Calu3 (cell line): ENCODE data around the gene RPH3AL. TPM values are rescaled to one million over a fixed set of nuclear protein-coding genes. Genes with fewer than 3 reads are reported as not detected.

ENCODE experiments used
- BruUV-seq: library from RNA; stranded (reverse); fragments of 400-500 nt; replicated peaks from 2 replicates; lab custom pipeline; 2021; lab: Mats Ljungman, UMichigan
- CTCF ChIA-PET: fragments of 300-600 bp; sonication (Branson Sonifier 250); formaldehyde crosslinking; loops from one replicate; lab custom pipeline; 2022; ENCODE audit warnings: antibody characterized with exemption; lab: Charles Lee
- DNase-seq: peaks from one replicate; pipeline ENCODE4 v3.0.0; 2022
- H3K27ac Mint-ChIP-seq: one replicate; pipeline ENCODE4 v1.8.0; 2022; ENCODE audit warnings: mixed read lengths; ENCODE audit not compliant: unreplicated experiment
- H3K27me3 Mint-ChIP-seq: one replicate; pipeline ENCODE4 v1.8.0; 2022; ENCODE audit warnings: mixed read lengths; ENCODE audit not compliant: unreplicated experiment
- H3K36me3 Mint-ChIP-seq: one replicate; pipeline ENCODE4 v1.8.0; 2022; ENCODE audit warnings: mild to moderate bottlenecking, moderate library complexity, mixed read lengths; ENCODE audit not compliant: insufficient read depth, unreplicated experiment
- H3K4me1 Mint-ChIP-seq: one replicate; pipeline ENCODE4 v1.8.0; 2022; ENCODE audit warnings: mild to moderate bottlenecking, low read depth, mixed read lengths; ENCODE audit not compliant: unreplicated experiment
- H3K4me3 Mint-ChIP-seq: one replicate; pipeline ENCODE4 v1.8.0; 2022; ENCODE audit warnings: mild to moderate bottlenecking, low read depth, moderate library complexity, mixed read lengths; ENCODE audit not compliant: unreplicated experiment
- H3K9me3 Mint-ChIP-seq: one replicate; pipeline ENCODE4 v1.8.0; 2022; ENCODE audit warnings: low read depth, mixed read lengths; ENCODE audit not compliant: unreplicated experiment
- intact Hi-C: fragments of 100-400 bp; cut with micrococcal nuclease; formaldehyde crosslinking; loops from one replicate; pipeline ENCODE4 v1.10.0; 2022; ENCODE audit not compliant: unreplicated experiment
- total RNA-seq: library from RNA; stranded (reverse); gene quantifications from 2 replicates; pipeline ENCODE4 v1.2.3, GENCODE V29; 2022
- TF ChIP-seq, protein P1 (sequence below): fragments of 200-600 bp; IDR thresholded peaks from one replicate; pipeline ENCODE4 v1.8.0; 2022; ENCODE audit warnings: antibody characterized with exemption; ENCODE audit not compliant: unreplicated experiment

Gene RPH3AL
- total RNA-seq, 1 experiment from 2014 or later: 14.1 TPM

DNA sequence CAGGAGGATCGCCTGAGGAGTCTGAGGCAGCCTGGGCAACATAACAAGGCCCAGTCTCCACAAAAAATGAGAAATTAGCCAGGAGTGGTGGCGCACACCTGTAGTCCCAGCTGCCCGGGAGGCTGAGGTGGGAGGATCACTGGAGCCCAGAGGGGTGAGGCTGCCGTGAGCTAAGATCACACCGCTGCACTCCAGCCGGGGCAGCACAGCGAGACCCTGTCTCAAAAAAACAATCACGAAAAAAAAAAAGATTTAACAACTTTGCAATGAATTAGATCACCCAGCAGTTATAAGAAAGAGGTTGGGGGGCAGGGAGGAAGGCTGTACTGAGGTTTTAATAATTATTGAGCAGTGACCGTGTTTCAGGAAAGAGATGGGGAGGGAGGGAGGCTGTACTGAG lies 49.4 kb downstream of the RPH3AL start:
- H3K36me3 Mint-ChIP-seq: peaks cover 3% of the 10 kb centered on the region
- no peaks in the 10 kb centered on the region for H3K27me3 Mint-ChIP-seq
- BruUV-seq: no TSS peak
- no peaks in the 10 kb centered on the region for H3K4me1 Mint-ChIP-seq
- no peak overlapping the region for H3K27ac Mint-ChIP-seq
- intact Hi-C loops: no loop called here
- H3K9me3 Mint-ChIP-seq: no peaks in the 10 kb centered on the region
- no peak for DNase-seq
- TF ChIP-seq, protein P1, sequence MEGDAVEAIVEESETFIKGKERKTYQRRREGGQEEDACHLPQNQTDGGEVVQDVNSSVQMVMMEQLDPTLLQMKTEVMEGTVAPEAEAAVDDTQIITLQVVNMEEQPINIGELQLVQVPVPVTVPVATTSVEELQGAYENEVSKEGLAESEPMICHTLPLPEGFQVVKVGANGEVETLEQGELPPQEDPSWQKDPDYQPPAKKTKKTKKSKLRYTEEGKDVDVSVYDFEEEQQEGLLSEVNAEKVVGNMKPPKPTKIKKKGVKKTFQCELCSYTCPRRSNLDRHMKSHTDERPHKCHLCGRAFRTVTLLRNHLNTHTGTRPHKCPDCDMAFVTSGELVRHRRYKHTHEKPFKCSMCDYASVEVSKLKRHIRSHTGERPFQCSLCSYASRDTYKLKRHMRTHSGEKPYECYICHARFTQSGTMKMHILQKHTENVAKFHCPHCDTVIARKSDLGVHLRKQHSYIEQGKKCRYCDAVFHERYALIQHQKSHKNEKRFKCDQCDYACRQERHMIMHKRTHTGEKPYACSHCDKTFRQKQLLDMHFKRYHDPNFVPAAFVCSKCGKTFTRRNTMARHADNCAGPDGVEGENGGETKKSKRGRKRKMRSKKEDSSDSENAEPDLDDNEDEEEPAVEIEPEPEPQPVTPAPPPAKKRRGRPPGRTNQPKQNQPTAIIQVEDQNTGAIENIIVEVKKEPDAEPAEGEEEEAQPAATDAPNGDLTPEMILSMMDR: no peak
- H3K4me3 Mint-ChIP-seq: no peak overlapping the region
- CTCF ChIA-PET: no interaction called here

DNA sequence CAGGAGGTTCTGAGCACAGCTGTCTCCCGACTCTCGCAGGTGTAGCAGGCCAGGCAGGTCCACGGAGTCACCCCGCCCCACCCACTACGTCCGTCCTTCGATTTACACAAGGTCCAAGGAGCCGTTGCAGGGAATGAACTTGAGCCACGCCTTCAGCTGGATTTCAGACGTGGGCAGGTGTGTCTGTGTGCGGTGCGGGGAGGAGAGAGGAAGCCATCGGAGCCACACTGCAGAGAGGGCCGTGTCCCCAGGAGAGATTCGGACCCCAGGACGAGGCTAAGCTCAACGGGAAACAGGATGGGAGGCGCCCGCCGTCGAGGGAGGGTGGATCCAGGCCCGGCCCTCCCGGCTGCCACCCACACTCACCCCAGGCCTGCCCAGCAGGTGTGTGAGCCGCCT lies 50.3 kb downstream of the RPH3AL start:
- BruUV-seq: no TSS peak
- Mint-ChIP-seq H3K27ac (no peak overlapping the region), H3K4me3 (no peak overlapping the region), H3K36me3 (peaks cover 3% of the 10 kb centered on the region), H3K9me3 (no peaks in the 10 kb centered on the region), H3K27me3 (no peaks in the 10 kb centered on the region), H3K4me1 (no peaks in the 10 kb centered on the region)
- DNase-seq: no peak
- TF ChIP-seq, protein P1: no peak
- CTCF ChIA-PET: no interaction called here
- intact Hi-C loops: no loop called here

DNA sequence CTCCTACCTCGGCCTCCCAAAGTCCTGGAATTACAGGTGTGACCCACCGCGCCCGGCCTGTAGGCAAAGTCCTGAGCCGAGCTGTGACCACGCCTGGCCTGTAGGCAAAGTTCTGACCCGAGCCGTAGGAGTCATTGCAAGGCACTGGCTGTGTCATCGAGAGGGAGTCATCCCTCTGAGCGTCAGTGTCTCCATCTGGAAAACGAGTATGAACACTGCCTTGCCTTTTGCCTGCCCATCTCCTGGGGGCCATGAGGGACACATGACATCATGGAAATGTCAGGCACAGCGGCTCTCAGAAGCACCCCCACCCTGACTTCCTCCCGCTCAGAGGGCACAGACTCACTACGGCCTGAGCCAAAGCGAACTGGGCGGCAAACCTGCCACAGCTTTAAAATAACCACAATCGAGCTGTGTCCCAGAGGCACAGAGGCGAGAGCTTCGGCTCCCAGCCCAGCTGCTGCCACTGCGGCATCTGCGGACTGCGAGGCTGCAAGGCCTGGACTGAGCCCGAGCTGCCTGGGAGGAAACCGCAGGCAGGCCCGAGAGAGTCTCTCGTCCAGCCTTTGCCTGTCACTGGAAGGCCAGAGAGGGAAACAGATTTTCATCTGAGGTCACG lies 50.8 kb downstream of the RPH3AL start:
- Mint-ChIP-seq H3K4me1 (no peaks in the 10 kb centered on the region), H3K36me3 (peaks cover 3% of the 10 kb centered on the region), H3K27ac (no peak overlapping the region), H3K9me3 (no peaks in the 10 kb centered on the region), H3K27me3 (no peaks in the 10 kb centered on the region), H3K4me3 (no peak overlapping the region)
- CTCF ChIA-PET: no interaction called here
- no TSS peak for BruUV-seq
- TF ChIP-seq, protein P1: no peak
- no peak for DNase-seq
- intact Hi-C loops: no loop called here

DNA sequence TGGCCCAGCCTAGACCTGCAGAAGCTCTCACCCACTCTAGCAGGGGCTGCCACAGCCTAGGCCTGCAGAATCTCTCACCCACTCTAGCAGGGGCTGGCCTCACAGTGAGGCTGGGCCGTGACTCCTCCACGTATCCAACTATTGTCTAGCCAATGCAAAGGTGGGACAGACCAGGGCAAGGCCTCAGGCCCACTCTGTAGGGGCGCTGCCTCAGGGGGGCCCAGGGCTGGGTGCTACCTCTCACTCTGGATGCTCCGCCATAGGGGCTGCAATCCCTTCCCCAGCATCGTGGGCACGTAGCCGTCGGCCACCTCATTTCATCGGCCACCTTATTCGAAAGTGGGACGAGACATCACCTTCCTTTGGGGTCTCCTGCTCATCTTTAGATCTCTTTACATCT lies 51.7 kb downstream of the RPH3AL start:
- no TSS peak for BruUV-seq
- CTCF ChIA-PET: no interaction called here
- no peaks in the 10 kb centered on the region for H3K27me3 Mint-ChIP-seq
- TF ChIP-seq, protein P1: no peak
- no peaks in the 10 kb centered on the region for H3K4me1 Mint-ChIP-seq
- no peaks in the 10 kb centered on the region for H3K9me3 Mint-ChIP-seq
- intact Hi-C loops: no loop called here
- peaks cover 3% of the 10 kb centered on the region for H3K36me3 Mint-ChIP-seq
- no peak for DNase-seq
- H3K27ac Mint-ChIP-seq: no peak overlapping the region
- H3K4me3 Mint-ChIP-seq: no peak overlapping the region
